ENCODE data around the gene AIRE.

AIRE gene

GRCh38 chr21:44298301-44298700, 12.6 kb downstream of the AIRE start:
- Histone ChIP-seq H4K20me1 (ENCODE audit: insufficient read depth, low read length) (peaks cover 25% of the 10 kb centered on the region), H3K4me2 (ENCODE audit: insufficient read depth, low read length) (no peak overlapping the region)

GRCh38 chr21:44299085-44299457, 13.4 kb downstream of the AIRE start:
- ATAC-seq (ENCODE audit: insufficient read depth, low read depth) (no peak), DNase-seq (no peak)
- TF ChIP-seq CTCF (IDR thresholded peaks at IDR 0.05; ENCODE audit: borderline replicate concordance, extremely low read depth, low read length, poor library complexity, severe bottlenecking) (no peak), EZH2 (IDR thresholded peaks at IDR 0.05; ENCODE audit: borderline replicate concordance, low read depth, low read length, severe bottlenecking) (no peak)
- Histone ChIP-seq H3K9me3 (ENCODE audit: insufficient read depth, low read length, severe bottlenecking) (no peaks in the 10 kb centered on the region), H3K27me3 (ENCODE audit: insufficient read depth, low read length, poor library complexity) (no peaks in the 10 kb centered on the region), H3K27ac (ENCODE audit: low read length) (peak overlapping the region; percentile 72), H3K79me2 (ENCODE audit: insufficient read depth, low read length) (peaks cover 39% of the 10 kb centered on the region), H2AFZ (ENCODE audit: low read depth, low read length) (peak overlapping the region; percentile 88), H3K4me3 (ENCODE audit: low read depth in 1 of 2, low read length in 2 of 2) (peak overlapping the region; percentile 53 to 77; a peak in 3 of 4 replicates), H4K20me1 (ENCODE audit: insufficient read depth, low read length) (peaks cover 32% of the 10 kb centered on the region), H3K4me1 (ENCODE audit: insufficient read depth, low read length) (peaks cover 40% of the 10 kb centered on the region), H3K4me2 (ENCODE audit: insufficient read depth, low read length) (peak overlapping the region; percentile 81), H3K9ac (ENCODE audit: low read depth, low read length) (peak overlapping the region; percentile 71), H3K36me3 (ENCODE audit: insufficient read depth, low read length) (peaks cover 10% of the 10 kb centered on the region)

More at GRCh38 chr21:44298301-44298700, 12.6 kb downstream of the AIRE start:
- Histone ChIP-seq H3K4me3 (ENCODE audit: low read depth in 1 of 2, low read length in 2 of 2) (no peak overlapping the region), H3K36me3 (ENCODE audit: insufficient read depth, low read length) (peaks cover 7% of the 10 kb centered on the region), H3K27ac (ENCODE audit: low read length) (no peak overlapping the region), H3K79me2 (ENCODE audit: insufficient read depth, low read length) (peaks cover 31% of the 10 kb centered on the region), H3K9me3 (ENCODE audit: insufficient read depth, low read length, severe bottlenecking) (no peaks in the 10 kb centered on the region), H3K4me1 (ENCODE audit: insufficient read depth, low read length) (peaks cover 40% of the 10 kb centered on the region), H3K9ac (ENCODE audit: low read depth, low read length) (no peak overlapping the region), H3K27me3 (ENCODE audit: insufficient read depth, low read length, poor library complexity) (no peaks in the 10 kb centered on the region), H2AFZ (ENCODE audit: low read depth, low read length) (no peak overlapping the region)
- TF ChIP-seq CTCF (IDR thresholded peaks at IDR 0.05; ENCODE audit: borderline replicate concordance, extremely low read depth, low read length, poor library complexity, severe bottlenecking) (peak; percentile 47), EZH2 (IDR thresholded peaks at IDR 0.05; ENCODE audit: borderline replicate concordance, low read depth, low read length, severe bottlenecking) (no peak)
- ATAC-seq (ENCODE audit: insufficient read depth, low read depth) (no peak), DNase-seq (no peak)

- ATAC-seq (ENCODE audit: insufficient read depth, low read depth) (peak; percentile 67), DNase-seq (peak; percentile 72)
- Histone ChIP-seq H3K9me3 (ENCODE audit: insufficient read depth, low read length, severe bottlenecking) (no peaks in the 10 kb centered on the region), H4K20me1 (ENCODE audit: insufficient read depth, low read length) (peaks cover 37% of the 10 kb centered on the region), H3K27me3 (ENCODE audit: insufficient read depth, low read length, poor library complexity) (no peaks in the 10 kb centered on the region), H3K4me3 (ENCODE audit: low read depth in 1 of 2, low read length in 2 of 2) (peak within 1 kb of the TSS; percentile 77 to 80), H3K36me3 (ENCODE audit: insufficient read depth, low read length) (peaks cover 10% of the 10 kb centered on the region), H3K4me1 (ENCODE audit: insufficient read depth, low read length) (peaks cover 40% of the 10 kb centered on the region), H3K9ac (ENCODE audit: low read depth, low read length) (peak within 1 kb of the TSS; percentile 71), H3K4me2 (ENCODE audit: insufficient read depth, low read length) (peak within 1 kb of the TSS; percentile 81), H3K79me2 (ENCODE audit: insufficient read depth, low read length) (peaks cover 45% of the 10 kb centered on the region), H2AFZ (ENCODE audit: low read depth, low read length) (peak within 1 kb of the TSS; percentile 88), H3K27ac (ENCODE audit: low read length) (peak within 1 kb of the TSS; percentile 72)
- TF ChIP-seq EZH2 (IDR thresholded peaks at IDR 0.05; ENCODE audit: borderline replicate concordance, low read depth, low read length, severe bottlenecking) (no peak), CTCF (IDR thresholded peaks at IDR 0.05; ENCODE audit: borderline replicate concordance, extremely low read depth, low read length, poor library complexity, severe bottlenecking) (no peak)
These were observed 14.0 kb downstream of the AIRE start, which contains the start of gene PFKL for GRCh38 chr21:44299458-44300261. Gene PFKL (plus strand): TSS chr21:44300053. CDS start chr21:44300106, 53 bp downstream.
